ENCODE data around the gene IST1. TPM values are rescaled to one million over a fixed set of nuclear protein-coding genes. Genes with fewer than 3 reads are reported as not detected.

IST1 gene
- total RNA-seq, 1 experiment from 2014 or later: 331 TPM

DNA sequence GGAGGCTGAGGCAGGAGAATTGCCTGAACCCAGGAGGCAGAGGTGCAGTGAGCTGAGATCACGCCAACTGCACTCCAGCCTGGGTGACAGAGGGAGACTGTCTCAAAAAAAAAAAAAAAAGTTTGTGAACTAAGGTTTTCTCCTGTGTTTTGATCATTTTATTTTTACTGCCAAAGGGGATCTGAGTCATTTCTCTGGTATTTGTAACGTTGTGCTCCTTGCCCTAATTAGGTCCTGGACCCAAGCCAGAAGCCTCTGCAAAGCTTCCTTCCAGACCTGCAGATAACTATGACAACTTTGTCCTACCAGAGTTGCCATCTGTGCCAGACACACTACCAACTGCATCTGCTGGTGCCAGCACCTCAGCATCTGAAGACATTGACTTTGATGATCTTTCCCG is 32.1 kb downstream of the IST1 start:
- no TSS peak for BruUV-seq (replicated peaks)
- Mint-ChIP-seq H3K27ac (ENCODE audit: unreplicated experiment) (peak overlapping the region; percentile 3), H3K4me3 (ENCODE audit: unreplicated experiment) (no peak overlapping the region), H3K9me3 (ENCODE audit: unreplicated experiment) (no peaks in the 10 kb centered on the region), H3K4me1 (ENCODE audit: low read depth, unreplicated experiment) (peaks cover 30% of the 10 kb centered on the region), H3K27me3 (ENCODE audit: insufficient read depth, unreplicated experiment) (no peaks in the 10 kb centered on the region), H3K36me3 (ENCODE audit: insufficient read depth, unreplicated experiment) (peaks cover 100% of the 10 kb centered on the region)
- no peaks in the 10 kb centered on the region for H3K9me3 ChIP-seq
- intact Hi-C loops (cut with micrococcal nuclease; ENCODE audit: unreplicated experiment): no loop called here
- DNase-seq: no peak
- H3K27me3 ChIP-seq (replicated peaks; ENCODE audit: control insufficient read depth, insufficient read depth, low read length): no peaks in the 10 kb centered on the region
- TF ChIP-seq, protein P1, sequence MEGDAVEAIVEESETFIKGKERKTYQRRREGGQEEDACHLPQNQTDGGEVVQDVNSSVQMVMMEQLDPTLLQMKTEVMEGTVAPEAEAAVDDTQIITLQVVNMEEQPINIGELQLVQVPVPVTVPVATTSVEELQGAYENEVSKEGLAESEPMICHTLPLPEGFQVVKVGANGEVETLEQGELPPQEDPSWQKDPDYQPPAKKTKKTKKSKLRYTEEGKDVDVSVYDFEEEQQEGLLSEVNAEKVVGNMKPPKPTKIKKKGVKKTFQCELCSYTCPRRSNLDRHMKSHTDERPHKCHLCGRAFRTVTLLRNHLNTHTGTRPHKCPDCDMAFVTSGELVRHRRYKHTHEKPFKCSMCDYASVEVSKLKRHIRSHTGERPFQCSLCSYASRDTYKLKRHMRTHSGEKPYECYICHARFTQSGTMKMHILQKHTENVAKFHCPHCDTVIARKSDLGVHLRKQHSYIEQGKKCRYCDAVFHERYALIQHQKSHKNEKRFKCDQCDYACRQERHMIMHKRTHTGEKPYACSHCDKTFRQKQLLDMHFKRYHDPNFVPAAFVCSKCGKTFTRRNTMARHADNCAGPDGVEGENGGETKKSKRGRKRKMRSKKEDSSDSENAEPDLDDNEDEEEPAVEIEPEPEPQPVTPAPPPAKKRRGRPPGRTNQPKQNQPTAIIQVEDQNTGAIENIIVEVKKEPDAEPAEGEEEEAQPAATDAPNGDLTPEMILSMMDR (IDR thresholded peaks at IDR 0.05; ENCODE audit: insufficient read depth in 1 of 2, low read depth in 1 of 2, low read length in 1 of 2, severe bottlenecking in 1 of 2, unreplicated experiment in 1 of 2): no peak
- CTCF ChIA-PET: no interaction called here
- no peak overlapping the region for H3K4me3 ChIP-seq (ENCODE audit: low read depth, low read length)
- POLR2A ChIA-PET: no interaction called here
- peaks cover 19% of the 10 kb centered on the region for H3K4me1 ChIP-seq
- peaks cover 7% of the 10 kb centered on the region for H3K36me3 ChIP-seq (ENCODE audit: control insufficient read depth, insufficient read depth, low read length)

- no peaks in the 10 kb centered on the region for H3K27me3 Mint-ChIP-seq (ENCODE audit: insufficient read depth, unreplicated experiment)
These were observed 32.5 kb downstream of the IST1 start for GRCh38 chr16:71927787-71928186.

GRCh38 chr16:71929048-71929447 is 33.7 kb downstream of the IST1 start:
- no TSS peak for BruUV-seq (replicated peaks)
- Histone ChIP-seq H3K36me3 (ENCODE audit: control insufficient read depth, insufficient read depth, low read length) (peaks cover 11% of the 10 kb centered on the region), H3K27me3 (replicated peaks; ENCODE audit: control insufficient read depth, insufficient read depth, low read length) (no peaks in the 10 kb centered on the region), H3K9me3 (no peaks in the 10 kb centered on the region), H3K4me3 (ENCODE audit: low read depth, low read length) (no peak overlapping the region), H3K4me1 (peaks cover 19% of the 10 kb centered on the region)
- POLR2A ChIA-PET: no interaction called here
- no peaks in the 10 kb centered on the region for H3K27me3 Mint-ChIP-seq (ENCODE audit: insufficient read depth, unreplicated experiment)
- TF ChIP-seq, protein P1 (IDR thresholded peaks at IDR 0.05; ENCODE audit: insufficient read depth in 1 of 2, low read depth in 1 of 2, low read length in 1 of 2, severe bottlenecking in 1 of 2, unreplicated experiment in 1 of 2): no peak
- H3K4me1 Mint-ChIP-seq (ENCODE audit: low read depth, unreplicated experiment): peaks cover 30% of the 10 kb centered on the region
- H3K27ac Mint-ChIP-seq (ENCODE audit: unreplicated experiment): no peak overlapping the region
- DNase-seq: no peak
- H3K9me3 Mint-ChIP-seq (ENCODE audit: unreplicated experiment): no peaks in the 10 kb centered on the region
- CTCF ChIA-PET: interaction anchor here (2.0 kb wide), 1 partner anchor 32 kb away, joined by 4 read pairs; no protein-coding TSS in a partner anchor
- intact Hi-C loops (cut with micrococcal nuclease; ENCODE audit: unreplicated experiment): no loop called here
- peaks cover 100% of the 10 kb centered on the region for H3K36me3 Mint-ChIP-seq (ENCODE audit: insufficient read depth, unreplicated experiment)
- H3K4me3 Mint-ChIP-seq (ENCODE audit: unreplicated experiment): no peak overlapping the region

More at GRCh38 chr16:71927787-71928186, 32.5 kb downstream of the IST1 start:
- Histone ChIP-seq H3K4me3 (ENCODE audit: low read depth, low read length) (no peak overlapping the region), H3K27me3 (replicated peaks; ENCODE audit: control insufficient read depth, insufficient read depth, low read length) (no peaks in the 10 kb centered on the region), H3K9me3 (no peaks in the 10 kb centered on the region), H3K4me1 (peaks cover 19% of the 10 kb centered on the region), H3K36me3 (ENCODE audit: control insufficient read depth, insufficient read depth, low read length) (peaks cover 7% of the 10 kb centered on the region)
- ChIA-PET CTCF (no interaction called here), POLR2A (no interaction called here)
- TSS peak; percentile 33 for BruUV-seq (replicated peaks)
- TF ChIP-seq, protein P1 (IDR thresholded peaks at IDR 0.05; ENCODE audit: insufficient read depth in 1 of 2, low read depth in 1 of 2, low read length in 1 of 2, severe bottlenecking in 1 of 2, unreplicated experiment in 1 of 2): no peak
- Mint-ChIP-seq H3K4me1 (ENCODE audit: low read depth, unreplicated experiment) (peaks cover 30% of the 10 kb centered on the region), H3K36me3 (ENCODE audit: insufficient read depth, unreplicated experiment) (peaks cover 100% of the 10 kb centered on the region), H3K9me3 (ENCODE audit: unreplicated experiment) (no peaks in the 10 kb centered on the region), H3K4me3 (ENCODE audit: unreplicated experiment) (no peak overlapping the region), H3K27ac (ENCODE audit: unreplicated experiment) (peak overlapping the region; percentile 3)
- DNase-seq: no peak
- intact Hi-C loops (cut with micrococcal nuclease; ENCODE audit: unreplicated experiment): no loop called here

Measured in Caco-2 (cell line).